CD14-positive monocyte (primary cell): ENCODE results near the gene IRX4. TPM values are rescaled to one million over a fixed set of nuclear protein-coding genes. Genes with fewer than 3 reads are reported as not detected.

Experiments
- DNase-seq, 3 donors: peaks; one replicate each; pipeline ENCODE4 v3.0.0-alpha.2; 2011 to 2022
- H2AFZ ChIP-seq: 2 replicates; pipeline ENCODE4 v1.6.0; 2012; ENCODE audit warnings: mild to moderate bottlenecking, low read depth, low read length, inconsistent platforms; ENCODE audit not compliant: insufficient read depth, poor library complexity, severe bottlenecking
- H3K27ac ChIP-seq, 2 donors: 1 replicate in 1 of 2; 2 replicates in 1 of 2; pipeline ENCODE4 v1.5.1; 2012 to 2013; ENCODE audit warnings: low read length in 2 of 2, control low read depth in 1 of 2, inconsistent platforms in 1 of 2, low read depth in 1 of 2, mild to moderate bottlenecking in 1 of 2
- H3K27me3 ChIP-seq, 2 donors: one replicate each; pipeline versions ENCODE4 v1.6.0 to v1.6.1; 2011 to 2013; ENCODE audit warnings: low read length in 2 of 2; ENCODE audit not compliant: control insufficient read depth in 2 of 2, insufficient read depth in 2 of 2
- H3K36me3 ChIP-seq, 2 donors: replicated peaks in 1 of 2; 1 replicate in 1 of 2; 2 replicates in 1 of 2; pipeline versions ENCODE4 v1.5.1 to v1.6.1; 2012 to 2013; ENCODE audit warnings: low read length in 2 of 2, control low read depth in 1 of 2, inconsistent platforms in 1 of 2, mild to moderate bottlenecking in 1 of 2; ENCODE audit not compliant: insufficient read depth in 2 of 2, control insufficient read depth in 1 of 2
- H3K4me1 ChIP-seq, 2 donors: 1 replicate in 1 of 2; 2 replicates in 1 of 2; pipeline versions ENCODE4 v1.5.1 to v1.6.1; 2012 to 2013; ENCODE audit warnings: low read length in 2 of 2, control low read depth in 1 of 2, inconsistent platforms in 1 of 2, mild to moderate bottlenecking in 1 of 2, moderate library complexity in 1 of 2; ENCODE audit not compliant: insufficient read depth in 2 of 2, control insufficient read depth in 1 of 2
- H3K4me2 ChIP-seq: replicated peaks from 2 replicates; pipeline ENCODE3; 2012; ENCODE audit warnings: low read length, moderate library complexity, mild to moderate bottlenecking; ENCODE audit not compliant: poor library complexity, severe bottlenecking; ENCODE audit errors: extremely low read depth
- H3K4me3 ChIP-seq, 3 experiments: fragments of 200-600 bp in 1 of 3; sonication (generic) in 1 of 3; replicated peaks in 1 of 3; 1 replicate in 2 of 3; 2 replicates in 1 of 3; pipeline ENCODE4 v1.5.1; 2011 to 2013; ENCODE audit warnings: low read length in 3 of 3, mild to moderate bottlenecking in 3 of 3, control low read depth in 2 of 3, low read depth in 2 of 3, inconsistent platforms in 1 of 3, moderate library complexity in 1 of 3
- H3K79me2 ChIP-seq: 2 replicates; pipeline ENCODE4 v1.6.0; 2012; ENCODE audit warnings: mild to moderate bottlenecking, control low read depth, inconsistent platforms, low read length, moderate library complexity; ENCODE audit not compliant: insufficient read depth
- H3K9ac ChIP-seq: 2 replicates; pipeline ENCODE4 v1.6.0; 2017; ENCODE audit warnings: low read length, mild to moderate bottlenecking; ENCODE audit not compliant: insufficient read depth, poor library complexity, severe bottlenecking
- H3K9me3 ChIP-seq, 2 donors: replicated peaks in 1 of 2; 1 replicate in 1 of 2; 2 replicates in 1 of 2; pipeline versions ENCODE4 v1.5.1 to v1.6.1; 2012 to 2013; ENCODE audit warnings: low read length in 2 of 2, control low read depth in 1 of 2; ENCODE audit not compliant: control insufficient read depth in 1 of 2, insufficient read depth in 1 of 2
- H4K20me1 ChIP-seq: 2 replicates; pipeline ENCODE4 v1.6.0; 2012; ENCODE audit warnings: mild to moderate bottlenecking, low read length, control low read depth, moderate library complexity; ENCODE audit not compliant: insufficient read depth
- H3K27ac Mint-ChIP-seq, 7 donors: one replicate each; pipeline ENCODE4 v1.8.0; 2020; ENCODE audit warnings: mild to moderate bottlenecking in 7 of 7, mixed read lengths in 7 of 7, moderate library complexity in 6 of 7, inconsistent platforms in 2 of 7
- H3K27me3 Mint-ChIP-seq, 3 donors: one replicate each; pipeline ENCODE4 v1.8.0; 2021 to 2022; ENCODE audit warnings: low read depth in 3 of 3, mild to moderate bottlenecking in 3 of 3, mixed read lengths in 3 of 3, moderate library complexity in 3 of 3, inconsistent platforms in 1 of 3
- H3K36me3 Mint-ChIP-seq, 2 donors: one replicate each; pipeline ENCODE4 v1.8.0; 2020; ENCODE audit warnings: mixed read lengths in 2 of 2, inconsistent platforms in 1 of 2, mild to moderate bottlenecking in 1 of 2
- H3K4me1 Mint-ChIP-seq: one replicate; pipeline ENCODE4 v1.8.0; 2020; ENCODE audit warnings: mild to moderate bottlenecking, mixed read lengths
- H3K4me3 Mint-ChIP-seq, 2 donors: one replicate each; pipeline ENCODE4 v1.8.0; 2020; ENCODE audit warnings: mild to moderate bottlenecking in 2 of 2, mixed read lengths in 2 of 2, moderate library complexity in 1 of 2
- H3K9me3 Mint-ChIP-seq, 7 donors: one replicate each; pipeline ENCODE4 v1.8.0; 2020 to 2022; ENCODE audit warnings: mixed read lengths in 7 of 7, mild to moderate bottlenecking in 6 of 7, moderate library complexity in 6 of 7, inconsistent platforms in 2 of 7
- WGBS: methylation state at CpG from one replicate; pipeline ENCODE4 v1.1.5; 2013; ENCODE audit warnings: missing lambda C conversion rate; ENCODE audit not compliant: insufficient coverage; 5-methylcytosine and 5-hydroxymethylcytosine counted together
- intact Hi-C, 2 donors: fragments of 100-400 bp; cut with micrococcal nuclease; formaldehyde crosslinking; loops; one replicate each; pipeline versions ENCODE4 v1.15.0 to v1.15.1; 2023
- polyA plus RNA-seq, 3 donors: library from polyadenylated mRNA; depleted of rRNA in 1 of 3; unstranded in 2 of 3; stranded (reverse) in 1 of 3; fragments of 300-500 nt in 2 of 3; fragments of >200 nt in 1 of 3; fragmentation: Illumina TruSeq in 2 of 3; gene quantifications; 1 replicate in 2 of 3; 2 replicates in 1 of 3; pipeline ENCODE4 v1.2.3, GENCODE V29; 2012 to 2021
- TF ChIP-seq, protein P1 (sequence below): fragments of 200-600 bp; IDR thresholded peaks from one replicate; pipeline ENCODE4 v1.8.0; 2022; ENCODE audit warnings: antibody characterized with exemption, mild to moderate bottlenecking

The IRX4 gene
- polyA plus RNA-seq, 3 donors: not detected

DNA sequence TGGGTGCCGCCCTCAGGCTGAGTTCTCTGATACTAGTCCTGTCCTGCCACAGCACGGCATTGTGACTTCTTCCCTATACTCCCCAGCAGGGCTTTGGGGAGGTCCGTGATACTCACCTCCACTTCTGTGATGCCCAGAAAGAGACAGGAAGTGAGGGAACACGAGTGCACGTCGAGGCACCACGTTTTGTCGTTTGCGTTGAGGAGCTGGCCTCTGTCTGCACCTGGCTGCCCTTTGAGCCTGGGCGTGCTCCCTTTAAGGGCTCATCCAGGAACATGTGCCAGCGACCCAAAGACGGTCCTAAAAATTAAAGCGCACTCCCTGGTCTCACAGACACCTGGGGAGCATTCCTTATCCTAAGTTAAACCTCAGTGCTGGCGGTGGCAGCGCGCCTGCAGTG lies 8.7 kb upstream of the IRX4 start:
- 68% methylated on average over 12 of the region's 16 CpGs for WGBS
- no peak overlapping the region for H3K27ac Mint-ChIP-seq
- no peaks in the 10 kb centered on the region for H3K4me1 Mint-ChIP-seq
- Histone ChIP-seq H4K20me1 (no peaks in the 10 kb centered on the region), H3K4me2 (no peak overlapping the region), H3K9ac (no peak overlapping the region), H3K27ac (no peak overlapping the region), H3K4me1 (no peaks in the 10 kb centered on the region), H3K4me3 (no peak overlapping the region), H3K9me3 (no peaks in the 10 kb centered on the region), H2AFZ (no peak overlapping the region), H3K79me2 (no peaks in the 10 kb centered on the region), H3K36me3 (no peaks in the 10 kb centered on the region), H3K27me3 (peaks cover 0 to 19% of the 10 kb centered on the region in 2 donors)
- peaks cover 0 to 7% (median 0%) of the 10 kb centered on the region in 7 donors for H3K9me3 Mint-ChIP-seq
- peaks cover 17 to 42% (median 28%) of the 10 kb centered on the region in 3 donors for H3K27me3 Mint-ChIP-seq
- no peaks in the 10 kb centered on the region for H3K36me3 Mint-ChIP-seq
- TF ChIP-seq, protein P1, sequence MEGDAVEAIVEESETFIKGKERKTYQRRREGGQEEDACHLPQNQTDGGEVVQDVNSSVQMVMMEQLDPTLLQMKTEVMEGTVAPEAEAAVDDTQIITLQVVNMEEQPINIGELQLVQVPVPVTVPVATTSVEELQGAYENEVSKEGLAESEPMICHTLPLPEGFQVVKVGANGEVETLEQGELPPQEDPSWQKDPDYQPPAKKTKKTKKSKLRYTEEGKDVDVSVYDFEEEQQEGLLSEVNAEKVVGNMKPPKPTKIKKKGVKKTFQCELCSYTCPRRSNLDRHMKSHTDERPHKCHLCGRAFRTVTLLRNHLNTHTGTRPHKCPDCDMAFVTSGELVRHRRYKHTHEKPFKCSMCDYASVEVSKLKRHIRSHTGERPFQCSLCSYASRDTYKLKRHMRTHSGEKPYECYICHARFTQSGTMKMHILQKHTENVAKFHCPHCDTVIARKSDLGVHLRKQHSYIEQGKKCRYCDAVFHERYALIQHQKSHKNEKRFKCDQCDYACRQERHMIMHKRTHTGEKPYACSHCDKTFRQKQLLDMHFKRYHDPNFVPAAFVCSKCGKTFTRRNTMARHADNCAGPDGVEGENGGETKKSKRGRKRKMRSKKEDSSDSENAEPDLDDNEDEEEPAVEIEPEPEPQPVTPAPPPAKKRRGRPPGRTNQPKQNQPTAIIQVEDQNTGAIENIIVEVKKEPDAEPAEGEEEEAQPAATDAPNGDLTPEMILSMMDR: no peak
- DNase-seq: no peak
- no peak overlapping the region for H3K4me3 Mint-ChIP-seq
- intact Hi-C loops: no loop called here

DNA sequence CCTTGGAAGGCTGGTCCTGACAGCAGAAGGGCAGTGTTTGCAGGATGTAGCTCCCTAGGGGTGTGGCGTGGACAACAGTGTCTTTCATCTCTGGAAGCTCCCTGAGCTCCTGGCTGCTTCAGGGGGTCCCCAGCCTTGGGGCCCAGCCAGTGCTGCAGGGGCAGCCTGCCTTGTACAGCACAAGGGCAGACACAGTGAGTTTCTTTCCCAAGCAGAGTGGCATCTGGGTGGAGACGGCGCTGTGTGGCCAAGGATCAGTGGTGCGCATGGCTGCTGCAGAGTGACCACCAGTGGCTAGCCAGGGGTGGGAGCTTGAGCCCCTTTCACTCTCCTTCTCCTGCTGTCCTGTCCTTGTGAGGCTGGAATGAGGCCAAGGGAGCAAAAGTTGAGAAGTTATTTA lies 7.6 kb upstream of the IRX4 start:
- no peak overlapping the region for H3K4me3 Mint-ChIP-seq
- 100% methylated on average over 3 of the region's 4 CpGs for WGBS
- Histone ChIP-seq H2AFZ (no peak overlapping the region), H3K4me2 (no peak overlapping the region), H3K9me3 (no peaks in the 10 kb centered on the region), H3K9ac (no peak overlapping the region), H3K27ac (no peak overlapping the region), H3K4me1 (no peaks in the 10 kb centered on the region), H3K36me3 (no peaks in the 10 kb centered on the region), H3K4me3 (no peak overlapping the region), H3K27me3 (peaks cover 0 to 30% of the 10 kb centered on the region in 2 donors), H4K20me1 (no peaks in the 10 kb centered on the region), H3K79me2 (no peaks in the 10 kb centered on the region)
- H3K9me3 Mint-ChIP-seq: peaks cover 0 to 7% (median 0%) of the 10 kb centered on the region in 7 donors
- no peaks in the 10 kb centered on the region for H3K36me3 Mint-ChIP-seq
- peaks cover 27 to 53% (median 39%) of the 10 kb centered on the region in 3 donors for H3K27me3 Mint-ChIP-seq
- intact Hi-C loops: no loop called here
- no peak overlapping the region for H3K27ac Mint-ChIP-seq
- TF ChIP-seq, protein P1: no peak
- DNase-seq: no peak
- no peaks in the 10 kb centered on the region for H3K4me1 Mint-ChIP-seq
